Measurements from ENCODE around the gene IGFLR1. TPM values are rescaled to one million over a fixed set of nuclear protein-coding genes. Genes with fewer than 3 reads are reported as not detected.
A peak's percentile ranks its signal among the peaks of the same experiment; 100 is the strongest.

Gene IGFLR1
- total and polyA plus RNA-seq, 2 of the 8 experiments (the other 6 are each of a cell fraction or from before 2014, with no cell fraction given) = 8.4 to 28.9 TPM

- TF ChIP-seq, protein P1, sequence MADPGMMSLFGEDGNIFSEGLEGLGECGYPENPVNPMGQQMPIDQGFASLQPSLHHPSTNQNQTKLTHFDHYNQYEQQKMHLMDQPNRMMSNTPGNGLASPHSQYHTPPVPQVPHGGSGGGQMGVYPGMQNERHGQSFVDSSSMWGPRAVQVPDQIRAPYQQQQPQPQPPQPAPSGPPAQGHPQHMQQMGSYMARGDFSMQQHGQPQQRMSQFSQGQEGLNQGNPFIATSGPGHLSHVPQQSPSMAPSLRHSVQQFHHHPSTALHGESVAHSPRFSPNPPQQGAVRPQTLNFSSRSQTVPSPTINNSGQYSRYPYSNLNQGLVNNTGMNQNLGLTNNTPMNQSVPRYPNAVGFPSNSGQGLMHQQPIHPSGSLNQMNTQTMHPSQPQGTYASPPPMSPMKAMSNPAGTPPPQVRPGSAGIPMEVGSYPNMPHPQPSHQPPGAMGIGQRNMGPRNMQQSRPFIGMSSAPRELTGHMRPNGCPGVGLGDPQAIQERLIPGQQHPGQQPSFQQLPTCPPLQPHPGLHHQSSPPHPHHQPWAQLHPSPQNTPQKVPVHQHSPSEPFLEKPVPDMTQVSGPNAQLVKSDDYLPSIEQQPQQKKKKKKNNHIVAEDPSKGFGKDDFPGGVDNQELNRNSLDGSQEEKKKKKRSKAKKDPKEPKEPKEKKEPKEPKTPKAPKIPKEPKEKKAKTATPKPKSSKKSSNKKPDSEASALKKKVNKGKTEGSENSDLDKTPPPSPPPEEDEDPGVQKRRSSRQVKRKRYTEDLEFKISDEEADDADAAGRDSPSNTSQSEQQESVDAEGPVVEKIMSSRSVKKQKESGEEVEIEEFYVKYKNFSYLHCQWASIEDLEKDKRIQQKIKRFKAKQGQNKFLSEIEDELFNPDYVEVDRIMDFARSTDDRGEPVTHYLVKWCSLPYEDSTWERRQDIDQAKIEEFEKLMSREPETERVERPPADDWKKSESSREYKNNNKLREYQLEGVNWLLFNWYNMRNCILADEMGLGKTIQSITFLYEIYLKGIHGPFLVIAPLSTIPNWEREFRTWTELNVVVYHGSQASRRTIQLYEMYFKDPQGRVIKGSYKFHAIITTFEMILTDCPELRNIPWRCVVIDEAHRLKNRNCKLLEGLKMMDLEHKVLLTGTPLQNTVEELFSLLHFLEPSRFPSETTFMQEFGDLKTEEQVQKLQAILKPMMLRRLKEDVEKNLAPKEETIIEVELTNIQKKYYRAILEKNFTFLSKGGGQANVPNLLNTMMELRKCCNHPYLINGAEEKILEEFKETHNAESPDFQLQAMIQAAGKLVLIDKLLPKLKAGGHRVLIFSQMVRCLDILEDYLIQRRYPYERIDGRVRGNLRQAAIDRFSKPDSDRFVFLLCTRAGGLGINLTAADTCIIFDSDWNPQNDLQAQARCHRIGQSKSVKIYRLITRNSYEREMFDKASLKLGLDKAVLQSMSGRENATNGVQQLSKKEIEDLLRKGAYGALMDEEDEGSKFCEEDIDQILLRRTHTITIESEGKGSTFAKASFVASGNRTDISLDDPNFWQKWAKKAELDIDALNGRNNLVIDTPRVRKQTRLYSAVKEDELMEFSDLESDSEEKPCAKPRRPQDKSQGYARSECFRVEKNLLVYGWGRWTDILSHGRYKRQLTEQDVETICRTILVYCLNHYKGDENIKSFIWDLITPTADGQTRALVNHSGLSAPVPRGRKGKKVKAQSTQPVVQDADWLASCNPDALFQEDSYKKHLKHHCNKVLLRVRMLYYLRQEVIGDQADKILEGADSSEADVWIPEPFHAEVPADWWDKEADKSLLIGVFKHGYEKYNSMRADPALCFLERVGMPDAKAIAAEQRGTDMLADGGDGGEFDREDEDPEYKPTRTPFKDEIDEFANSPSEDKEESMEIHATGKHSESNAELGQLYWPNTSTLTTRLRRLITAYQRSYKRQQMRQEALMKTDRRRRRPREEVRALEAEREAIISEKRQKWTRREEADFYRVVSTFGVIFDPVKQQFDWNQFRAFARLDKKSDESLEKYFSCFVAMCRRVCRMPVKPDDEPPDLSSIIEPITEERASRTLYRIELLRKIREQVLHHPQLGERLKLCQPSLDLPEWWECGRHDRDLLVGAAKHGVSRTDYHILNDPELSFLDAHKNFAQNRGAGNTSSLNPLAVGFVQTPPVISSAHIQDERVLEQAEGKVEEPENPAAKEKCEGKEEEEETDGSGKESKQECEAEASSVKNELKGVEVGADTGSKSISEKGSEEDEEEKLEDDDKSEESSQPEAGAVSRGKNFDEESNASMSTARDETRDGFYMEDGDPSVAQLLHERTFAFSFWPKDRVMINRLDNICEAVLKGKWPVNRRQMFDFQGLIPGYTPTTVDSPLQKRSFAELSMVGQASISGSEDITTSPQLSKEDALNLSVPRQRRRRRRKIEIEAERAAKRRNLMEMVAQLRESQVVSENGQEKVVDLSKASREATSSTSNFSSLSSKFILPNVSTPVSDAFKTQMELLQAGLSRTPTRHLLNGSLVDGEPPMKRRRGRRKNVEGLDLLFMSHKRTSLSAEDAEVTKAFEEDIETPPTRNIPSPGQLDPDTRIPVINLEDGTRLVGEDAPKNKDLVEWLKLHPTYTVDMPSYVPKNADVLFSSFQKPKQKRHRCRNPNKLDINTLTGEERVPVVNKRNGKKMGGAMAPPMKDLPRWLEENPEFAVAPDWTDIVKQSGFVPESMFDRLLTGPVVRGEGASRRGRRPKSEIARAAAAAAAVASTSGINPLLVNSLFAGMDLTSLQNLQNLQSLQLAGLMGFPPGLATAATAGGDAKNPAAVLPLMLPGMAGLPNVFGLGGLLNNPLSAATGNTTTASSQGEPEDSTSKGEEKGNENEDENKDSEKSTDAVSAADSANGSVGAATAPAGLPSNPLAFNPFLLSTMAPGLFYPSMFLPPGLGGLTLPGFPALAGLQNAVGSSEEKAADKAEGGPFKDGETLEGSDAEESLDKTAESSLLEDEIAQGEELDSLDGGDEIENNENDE (IDR thresholded peaks at IDR 0.05; ENCODE audit: insufficient replicate concordance, low read length) = no peak
- TF ChIP-seq ATF2 (IDR thresholded peaks at IDR 0.05; ENCODE audit: low read length) = no peak
- TF ChIP-seq CBX5 (IDR thresholded peaks at IDR 0.05; ENCODE audit: low read depth, low read length) = no peak
- TF ChIP-seq, protein P2, sequence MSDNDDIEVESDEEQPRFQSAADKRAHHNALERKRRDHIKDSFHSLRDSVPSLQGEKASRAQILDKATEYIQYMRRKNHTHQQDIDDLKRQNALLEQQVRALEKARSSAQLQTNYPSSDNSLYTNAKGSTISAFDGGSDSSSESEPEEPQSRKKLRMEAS (IDR thresholded peaks at IDR 0.05) = peak; percentile 67
- TF ChIP-seq ZNF274 (IDR thresholded peaks at IDR 0.05; ENCODE audit: borderline replicate concordance, extremely low read depth, low read length) = no peak
- TF ChIP-seq, protein P3, sequence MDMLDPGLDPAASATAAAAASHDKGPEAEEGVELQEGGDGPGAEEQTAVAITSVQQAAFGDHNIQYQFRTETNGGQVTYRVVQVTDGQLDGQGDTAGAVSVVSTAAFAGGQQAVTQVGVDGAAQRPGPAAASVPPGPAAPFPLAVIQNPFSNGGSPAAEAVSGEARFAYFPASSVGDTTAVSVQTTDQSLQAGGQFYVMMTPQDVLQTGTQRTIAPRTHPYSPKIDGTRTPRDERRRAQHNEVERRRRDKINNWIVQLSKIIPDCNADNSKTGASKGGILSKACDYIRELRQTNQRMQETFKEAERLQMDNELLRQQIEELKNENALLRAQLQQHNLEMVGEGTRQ (IDR thresholded peaks at IDR 0.05; ENCODE audit: low read length) = no peak
These were observed 2.4 kb upstream of the IGFLR1 start (continued) for GRCh38 chr19:35744430-35745327.

Data from H1 (cell line).